HG03108 (cell line): ENCODE results near the gene IL12B.
"Not testable (repeated sequence)": the region's sequence is repeated elsewhere in the genome, so short reads cannot be mapped to it uniquely, and the experiment has no call there.

Experiments used
- ATAC-seq: cut with Tn5 transposase; IDR thresholded peaks from one replicate; pipeline ENCODE4 v1.9.1; 2021; ENCODE audit warnings: moderate library complexity; ENCODE audit not compliant: unreplicated experiment

Gene IL12B

DNA sequence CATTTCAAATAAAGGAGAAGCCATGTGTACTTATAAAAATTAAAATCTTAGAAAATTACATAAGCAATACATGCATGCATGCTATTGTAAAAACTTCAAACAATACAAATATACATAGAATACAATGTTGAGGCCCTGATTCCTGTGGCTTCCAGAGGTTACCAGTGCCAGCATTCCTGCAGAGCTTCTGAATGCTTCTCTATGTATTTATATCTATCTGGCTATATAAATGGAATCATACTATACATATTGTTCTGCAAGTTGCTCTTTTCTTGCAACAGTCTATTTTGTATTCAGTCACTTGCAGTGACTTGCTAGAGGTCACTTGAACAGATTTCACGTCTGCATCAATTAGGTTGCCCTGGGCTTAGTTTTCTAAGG lies 3.2 kb upstream of the IL12B start:
- no peak for ATAC-seq

DNA sequence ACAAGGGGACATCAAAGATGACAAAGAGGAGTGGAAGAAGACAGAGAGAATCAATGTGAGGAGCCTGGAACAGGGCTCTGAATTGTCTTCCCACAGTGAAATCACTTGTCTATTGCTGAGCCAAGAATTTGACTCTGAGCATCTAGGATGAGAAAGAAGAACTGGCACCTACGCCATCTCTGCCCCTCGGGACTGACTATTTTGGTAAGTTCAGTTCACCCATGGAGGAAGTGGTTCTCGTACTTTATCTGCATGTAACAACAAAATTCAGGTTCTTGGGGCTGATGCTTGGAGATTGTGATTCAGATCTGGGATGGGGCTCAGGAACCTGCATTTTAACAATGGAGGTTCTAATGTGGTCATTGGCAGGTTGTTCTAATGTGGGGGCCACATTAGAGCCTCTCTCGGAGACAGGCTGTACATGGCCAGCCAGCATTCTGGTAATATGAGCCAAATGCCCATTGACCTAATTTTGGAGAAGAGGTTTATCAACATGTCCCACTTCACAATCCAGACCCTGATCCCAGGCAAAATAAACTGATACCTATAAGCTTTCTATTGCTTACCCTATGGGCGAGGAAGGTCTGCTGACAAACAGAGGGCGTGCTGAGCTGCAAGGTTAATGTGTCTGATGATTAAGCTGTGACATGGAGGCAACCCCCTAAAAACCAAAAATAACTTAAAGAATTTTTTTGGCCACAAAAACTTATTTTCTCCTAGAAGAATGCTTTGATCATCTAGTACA lies 2.7 kb upstream of the IL12B start:
- ATAC-seq, result peak; percentile 36

DNA sequence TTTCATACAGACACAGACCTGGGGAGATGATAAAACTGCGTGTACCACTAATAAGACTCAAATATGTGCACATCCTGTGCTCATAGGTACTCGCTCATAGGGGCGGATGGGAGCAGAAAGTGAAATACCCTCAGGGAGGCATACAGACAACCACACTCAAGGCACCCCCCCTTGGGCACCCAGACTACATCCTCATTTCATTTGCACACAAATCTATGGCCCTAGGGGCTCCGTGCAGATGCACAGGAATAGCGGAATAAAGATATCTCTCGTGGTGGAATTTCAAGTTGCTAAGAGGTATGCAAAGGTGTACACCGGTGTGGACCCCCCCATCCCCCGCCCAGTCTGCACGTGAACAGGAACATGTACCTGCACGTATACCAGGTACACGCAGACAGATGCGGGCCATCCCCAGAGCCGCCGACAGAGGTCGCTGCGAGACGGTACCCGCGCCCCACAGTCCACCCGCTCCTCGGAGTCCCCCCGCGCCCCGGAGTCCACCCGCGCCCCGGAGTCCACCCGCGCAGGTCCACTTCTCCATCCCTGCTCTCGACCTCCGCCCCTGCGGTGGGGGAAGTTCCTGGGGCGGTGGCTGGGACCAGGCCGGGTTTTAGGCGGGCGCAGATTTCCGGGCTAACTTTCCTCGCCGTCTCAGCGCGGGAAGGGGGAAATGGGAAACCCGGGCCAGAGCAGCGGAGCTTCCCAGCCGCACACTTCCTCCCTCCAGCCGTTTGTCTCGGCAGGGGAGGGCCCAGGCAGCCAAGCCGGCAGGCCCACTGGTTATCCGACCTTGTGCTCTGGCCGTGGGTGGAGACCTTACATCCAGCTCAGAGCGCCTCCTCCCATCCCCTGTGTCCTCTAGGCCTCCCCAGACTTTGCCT lies 1.0 kb upstream of the IL12B start:
- ATAC-seq, result peak; percentile 48

DNA sequence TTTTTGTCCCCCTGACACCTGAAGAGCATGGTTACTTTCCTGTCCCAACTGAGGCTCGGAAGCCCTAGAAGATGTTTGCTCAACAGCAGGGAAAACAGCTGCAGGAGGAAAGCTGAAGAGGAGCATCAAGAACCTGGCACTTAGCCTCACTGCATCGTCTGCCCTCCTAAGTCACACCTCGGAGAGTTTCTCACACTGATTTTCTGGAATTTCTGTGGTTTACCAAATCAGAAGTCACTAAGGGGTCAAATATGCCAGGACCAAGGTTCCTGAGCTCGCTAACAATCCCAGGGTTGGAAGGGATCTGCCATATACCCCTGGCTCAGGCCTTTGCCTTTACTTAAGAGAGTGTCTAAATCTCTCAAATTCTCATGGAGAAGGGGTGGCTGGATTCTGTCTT lies 5.3 kb downstream of the IL12B start:
- no peak for ATAC-seq

DNA sequence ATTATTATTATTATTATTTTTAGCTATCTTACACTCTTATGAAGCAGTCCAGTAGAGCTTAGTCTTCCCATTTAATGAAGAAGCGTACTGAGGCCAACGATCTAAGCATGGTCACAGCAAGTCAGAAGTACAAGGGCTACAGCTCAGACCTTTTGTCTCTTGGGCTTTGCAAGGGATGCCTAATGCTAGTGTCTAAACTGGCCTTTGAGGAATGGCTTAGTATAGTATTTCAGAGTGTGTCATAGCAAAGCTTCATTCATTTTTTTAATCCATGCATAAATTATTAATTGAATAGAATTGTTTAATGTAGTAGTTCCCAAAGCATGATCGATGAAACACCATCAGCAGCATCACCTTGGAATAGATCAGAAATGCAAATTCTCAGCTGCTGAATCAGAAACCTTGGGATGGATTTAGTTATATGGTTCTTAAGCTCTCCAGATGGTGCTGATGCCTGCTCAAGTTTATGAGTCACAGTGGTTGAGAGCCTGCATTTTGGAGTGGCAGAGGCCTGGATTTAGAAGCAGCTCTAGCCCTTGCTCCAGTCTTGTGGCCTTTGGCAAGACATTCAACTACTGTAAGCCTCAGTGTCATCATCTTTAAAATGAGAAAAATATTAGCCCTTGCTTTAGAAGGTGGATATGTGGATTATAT lies 6.1 kb downstream of the IL12B start:
- ATAC-seq, result no peak

DNA sequence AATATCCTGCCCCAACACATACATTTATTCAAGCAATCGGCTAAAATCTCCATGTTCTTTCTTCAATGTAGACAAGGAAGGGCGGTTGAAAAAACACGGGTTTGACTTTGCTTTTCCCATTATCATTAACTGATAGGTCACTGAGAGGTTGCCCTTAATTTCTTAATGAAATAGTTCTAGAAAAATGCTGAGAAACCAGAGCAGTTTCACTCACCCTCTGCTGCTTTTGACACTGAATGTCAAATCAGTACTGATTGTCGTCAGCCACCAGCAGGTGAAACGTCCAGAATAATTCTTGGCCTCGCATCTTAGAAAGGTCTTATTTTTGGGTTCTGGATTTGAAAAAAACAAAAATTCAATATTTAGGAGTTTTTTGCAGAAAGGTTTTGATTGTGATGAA lies 8.1 kb downstream of the IL12B start:
- no peak for ATAC-seq

DNA sequence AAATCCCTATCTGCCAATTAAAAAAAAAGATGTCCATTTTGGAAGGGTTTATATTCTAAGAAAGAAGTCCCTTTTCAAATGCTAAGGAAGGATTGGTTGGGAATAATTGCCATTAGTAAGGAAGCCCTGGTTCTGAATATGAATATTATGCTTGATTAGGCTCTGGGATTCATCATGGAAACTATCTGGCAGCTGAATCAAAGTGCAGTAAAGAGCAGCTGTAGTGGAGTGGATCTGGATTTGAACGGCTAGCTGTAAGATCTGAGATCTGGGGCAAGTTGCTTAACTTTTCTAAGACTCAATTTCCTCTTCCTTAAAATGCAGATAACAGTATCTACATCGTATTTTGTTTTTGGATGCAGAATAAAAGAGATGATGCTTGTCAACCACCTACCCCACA lies 10.5 kb downstream of the IL12B start:
- ATAC-seq, result no peak

DNA sequence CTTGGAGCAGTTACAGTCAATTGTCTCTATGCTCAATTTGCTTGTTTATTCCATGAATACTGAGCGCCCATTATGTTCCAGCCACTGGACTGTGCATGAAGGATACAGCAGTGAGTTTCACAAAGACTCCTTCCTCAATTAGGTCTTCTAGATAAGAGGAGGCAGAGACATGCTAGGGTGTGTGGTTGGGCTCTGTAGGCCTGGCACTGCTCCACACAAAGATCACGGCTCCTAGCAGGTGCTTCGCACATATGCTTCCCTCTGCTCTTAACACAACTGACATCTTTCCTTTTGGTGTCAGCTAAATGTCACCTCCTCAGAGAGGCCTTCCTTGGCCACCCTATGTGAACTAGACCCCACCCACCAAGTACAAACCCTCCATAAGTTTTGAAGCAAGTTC lies 10.9 kb downstream of the IL12B start:
- no peak for ATAC-seq

DNA sequence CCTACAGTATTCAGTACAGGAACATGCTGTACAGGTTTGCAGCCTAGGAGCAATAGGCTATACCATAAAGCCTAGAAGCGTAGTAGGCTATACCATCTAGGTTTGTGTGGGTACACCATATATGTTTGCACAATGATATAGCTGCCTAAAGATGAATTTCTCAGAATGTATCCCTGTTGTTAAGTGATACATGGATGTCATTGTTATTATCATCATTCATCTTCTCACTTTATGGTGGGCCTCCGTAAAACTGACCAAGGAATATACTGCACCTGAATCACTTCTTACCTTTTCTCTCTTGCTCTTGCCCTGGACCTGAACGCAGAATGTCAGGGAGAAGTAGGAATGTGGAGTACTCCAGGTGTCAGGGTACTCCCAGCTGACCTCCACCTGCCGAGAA lies 11.8 kb downstream of the IL12B start:
- no peak for ATAC-seq

DNA sequence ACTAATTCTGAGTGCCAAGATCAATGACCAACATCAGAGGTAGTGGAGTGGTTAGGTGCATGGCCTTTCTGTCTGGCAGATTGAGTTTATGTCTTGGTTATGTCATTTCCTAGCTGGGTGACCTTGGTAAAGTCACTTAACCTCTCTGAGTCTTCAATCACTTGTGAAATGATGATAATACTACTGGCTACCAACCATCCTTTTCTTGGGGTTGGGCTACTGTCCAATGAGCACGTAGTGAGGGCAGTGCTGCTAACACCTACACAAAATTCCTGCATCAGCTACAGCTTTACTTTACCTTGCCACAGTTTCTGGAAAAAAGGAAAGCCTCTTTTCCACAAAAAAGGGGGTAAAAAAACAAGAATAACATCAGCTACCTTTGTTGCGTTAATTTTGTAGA lies 12.4 kb downstream of the IL12B start:
- no peak for ATAC-seq

DNA sequence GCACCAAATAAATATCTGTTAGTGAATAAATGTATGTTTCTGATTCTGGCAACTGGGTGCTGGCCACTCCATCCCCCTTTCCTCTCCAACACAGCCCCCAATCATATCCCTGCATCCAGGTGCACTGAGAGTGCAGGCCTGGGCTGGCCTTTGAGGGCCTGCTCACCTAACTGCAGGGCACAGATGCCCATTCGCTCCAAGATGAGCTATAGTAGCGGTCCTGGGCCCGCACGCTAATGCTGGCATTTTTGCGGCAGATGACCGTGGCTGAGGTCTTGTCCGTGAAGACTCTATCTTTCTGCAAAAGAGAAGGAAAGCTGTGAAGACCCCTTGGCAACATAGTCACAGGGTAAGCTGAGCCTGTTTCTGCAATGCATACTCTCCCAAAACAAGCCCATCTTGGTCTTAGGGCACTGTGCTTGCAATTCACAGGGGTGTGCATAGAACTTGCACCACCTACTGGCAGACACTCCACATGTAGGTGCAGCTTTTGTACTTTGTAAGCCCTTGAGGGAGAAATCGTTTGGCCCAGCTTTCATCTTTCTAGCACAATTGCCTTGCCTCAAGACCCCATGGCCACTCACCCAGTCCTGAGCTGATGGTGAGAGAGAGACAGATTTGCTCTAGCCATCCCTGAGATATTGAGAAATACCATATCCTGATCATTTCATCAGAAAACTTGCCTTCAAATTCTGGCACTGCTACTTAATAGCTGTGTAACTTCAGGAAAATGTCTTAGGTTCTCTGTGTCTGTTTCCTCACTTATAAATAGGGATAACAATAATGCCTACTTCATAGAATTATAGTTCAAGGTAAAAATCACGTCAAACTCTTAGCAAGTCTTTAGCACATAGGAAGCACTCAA lies 13.5 kb downstream of the IL12B start:
- ATAC-seq, result no peak

DNA sequence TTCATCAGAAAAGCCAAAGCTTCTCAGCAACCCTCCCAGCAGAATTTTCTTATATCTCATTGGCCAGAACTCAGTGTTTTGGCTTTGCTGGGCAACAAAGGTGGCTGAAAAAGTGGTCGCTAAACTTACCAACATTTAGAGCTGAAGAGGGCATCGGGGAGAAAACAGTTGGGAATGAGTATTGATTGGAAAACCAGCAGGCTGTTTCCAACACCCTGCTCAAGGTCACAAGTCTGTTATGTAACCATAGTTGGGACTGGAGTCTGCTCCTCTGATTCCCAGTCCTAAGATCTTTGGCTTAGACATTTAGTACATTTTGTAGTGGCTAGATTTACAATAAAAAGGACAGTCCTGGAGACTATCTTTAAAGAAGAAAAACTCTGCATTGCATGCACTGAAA lies 17.1 kb downstream of the IL12B start:
- no peak for ATAC-seq

DNA sequence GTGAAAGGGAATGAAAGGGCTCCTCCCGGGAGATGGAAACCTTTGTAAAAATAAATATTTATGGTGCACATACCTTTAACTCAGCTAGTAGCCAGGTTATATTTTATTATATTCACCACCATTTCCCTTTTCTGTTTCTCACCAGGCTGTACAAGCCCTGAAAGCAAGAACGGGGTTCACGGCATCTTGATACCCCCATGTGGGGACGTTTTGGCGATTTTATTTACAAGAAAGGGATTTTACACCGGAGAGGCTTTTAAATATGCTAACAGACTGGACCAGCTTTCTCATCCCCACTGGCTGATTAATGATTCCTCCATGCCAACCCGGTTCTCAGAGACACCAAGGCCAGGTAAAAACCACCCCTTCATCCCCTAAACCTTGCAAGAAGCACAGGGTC lies 19.2 kb downstream of the IL12B start:
- no peak for ATAC-seq

DNA sequence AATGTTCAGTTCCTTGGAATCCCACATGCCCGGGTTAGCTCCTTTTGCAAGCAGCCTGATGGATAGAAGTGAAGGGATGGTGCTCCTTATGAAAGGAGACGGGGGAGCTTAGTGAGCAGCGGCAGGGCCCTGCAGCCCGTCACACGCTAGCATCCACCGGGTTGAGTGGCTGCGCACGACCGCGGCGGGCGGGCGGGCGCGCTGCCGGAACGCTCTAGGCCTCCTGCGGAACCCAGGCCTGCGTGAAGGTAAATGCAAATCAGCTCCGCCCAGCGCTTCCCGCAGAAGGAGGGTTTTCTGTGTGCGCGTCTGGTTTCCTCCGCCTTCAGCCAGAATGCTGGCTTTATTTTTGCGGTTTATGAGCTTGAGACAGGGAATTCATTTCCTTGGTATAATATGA lies 19.8 kb downstream of the IL12B start:
- ATAC-seq, result no peak

DNA sequence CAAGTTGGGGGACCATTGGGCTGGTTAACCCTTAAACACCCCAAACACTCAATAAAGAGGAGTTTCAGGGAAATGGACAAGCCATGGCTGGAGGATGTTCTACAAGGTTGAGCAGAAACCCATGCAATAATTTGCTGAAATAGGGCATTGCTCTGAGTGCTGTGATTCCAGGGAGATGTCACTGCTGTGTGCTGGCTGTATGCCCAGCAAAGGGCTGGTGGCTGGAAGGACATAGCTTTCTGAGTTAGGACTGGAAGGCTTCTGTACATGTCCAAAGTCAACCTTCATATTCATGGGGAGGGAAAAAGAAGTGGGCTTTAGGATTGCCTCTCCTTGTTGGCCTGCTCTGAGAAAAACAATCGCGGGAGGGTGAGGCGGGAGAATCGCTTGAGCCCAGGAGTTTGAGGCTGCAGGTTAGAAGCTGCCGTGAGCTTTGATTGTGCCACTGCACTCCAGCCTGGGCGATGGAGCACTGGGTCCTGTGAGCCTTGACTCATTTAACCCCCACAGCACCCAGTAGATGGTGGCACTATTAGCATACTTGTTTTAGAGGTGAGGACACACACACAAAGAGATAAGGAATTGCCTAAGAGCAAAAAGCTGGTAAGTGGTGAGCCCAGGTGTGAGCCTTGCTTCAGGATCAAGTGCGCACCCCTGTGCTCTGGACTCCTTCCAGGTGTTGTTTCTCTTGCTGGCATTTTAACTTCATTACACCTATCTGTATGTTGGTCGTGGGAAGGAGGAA lies 20.4 kb downstream of the IL12B start:
- ATAC-seq, result no peak

DNA sequence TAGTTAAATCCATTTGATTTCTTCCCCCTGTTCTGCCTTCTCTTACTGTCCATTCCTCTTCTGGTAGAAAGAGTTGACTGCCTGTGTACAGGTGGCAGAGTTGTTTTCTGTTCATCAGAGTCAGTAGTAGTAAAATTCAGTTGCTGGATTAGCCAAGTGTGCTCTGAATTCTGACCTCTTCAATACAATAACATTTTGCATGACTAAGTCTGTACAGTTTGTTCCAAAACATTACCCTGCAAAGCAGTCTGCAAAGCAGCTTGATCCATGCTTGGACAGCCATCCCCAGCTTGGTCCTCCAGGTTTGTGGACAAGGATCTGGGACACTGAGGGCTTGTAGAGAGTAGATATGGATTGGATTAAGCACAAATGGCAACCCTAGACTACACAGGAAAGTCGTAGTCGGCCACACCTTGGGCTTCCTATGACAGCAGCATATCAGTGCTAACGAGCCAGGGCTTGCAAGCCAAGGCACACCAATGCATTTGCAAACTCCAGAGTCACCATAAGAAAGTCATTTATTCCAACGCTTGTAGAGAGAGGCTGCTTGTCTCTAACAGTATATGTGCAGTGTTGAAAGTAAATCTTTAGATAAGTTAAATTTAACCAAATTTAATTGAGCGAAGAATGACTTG lies 25.2 kb downstream of the IL12B start:
- ATAC-seq, result no peak

DNA sequence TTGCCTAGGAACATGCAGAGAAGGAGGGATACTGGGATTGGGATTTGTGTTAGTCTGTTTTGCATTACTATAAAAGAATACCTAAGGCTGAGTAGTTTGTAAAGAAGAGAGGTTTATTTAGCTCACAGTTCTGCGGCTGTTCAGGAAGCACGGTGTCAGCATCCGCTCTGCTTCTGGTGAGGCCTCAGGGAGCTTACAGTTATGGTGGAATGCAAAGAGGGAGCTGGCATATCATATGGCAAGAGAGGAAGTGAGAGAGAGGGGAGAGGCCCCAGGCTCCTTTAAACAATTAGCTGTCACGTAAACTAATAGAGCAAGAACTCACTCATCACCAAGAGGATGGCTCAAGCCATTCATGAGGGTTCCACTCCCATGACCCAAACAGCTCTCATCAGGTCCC lies 27.0 kb downstream of the IL12B start:
- ATAC-seq, result no peak

DNA sequence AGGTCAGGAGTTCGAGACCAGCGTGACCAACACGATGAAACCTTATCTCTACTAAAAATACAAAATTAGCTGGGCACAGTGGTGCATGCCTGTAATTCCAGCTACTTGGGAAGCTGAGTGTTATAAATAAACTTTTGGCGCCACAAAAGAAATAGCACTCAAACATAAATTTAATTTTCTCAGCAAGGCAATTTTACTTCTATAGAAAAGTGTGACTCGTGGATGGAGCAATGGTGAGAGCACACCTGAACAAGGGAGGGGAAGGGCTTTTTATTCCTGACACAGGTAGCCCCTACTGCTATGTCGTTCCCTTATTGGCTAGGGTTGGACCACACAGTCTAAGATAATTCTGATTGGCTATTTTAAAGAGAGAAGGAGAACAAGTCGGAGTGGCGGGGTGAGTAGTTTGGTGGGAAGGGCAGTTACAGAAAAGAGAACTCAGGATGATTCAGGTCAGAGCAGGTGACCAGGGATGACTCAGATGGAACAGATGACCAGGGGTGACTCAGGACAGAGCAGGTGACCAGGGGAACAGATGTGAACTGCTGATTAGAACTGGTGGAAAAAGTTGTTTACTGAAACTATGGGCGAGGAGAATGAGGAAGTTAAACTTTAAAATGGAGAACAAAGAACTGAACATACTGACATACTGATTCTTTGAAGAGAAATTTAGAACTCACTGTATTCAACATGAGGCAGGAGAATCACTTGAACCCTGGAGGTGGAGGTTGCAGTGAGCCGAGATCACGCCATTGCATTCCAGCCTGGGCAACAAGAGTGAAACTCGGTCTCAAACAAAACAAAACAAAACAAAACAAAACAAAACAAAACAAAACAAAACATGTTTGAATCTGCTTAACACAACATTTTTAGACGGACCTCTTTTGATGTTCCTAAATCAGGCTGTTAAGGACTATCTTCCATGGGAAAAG lies 28.1 kb downstream of the IL12B start:
- ATAC-seq, result not testable (repeated sequence)

DNA sequence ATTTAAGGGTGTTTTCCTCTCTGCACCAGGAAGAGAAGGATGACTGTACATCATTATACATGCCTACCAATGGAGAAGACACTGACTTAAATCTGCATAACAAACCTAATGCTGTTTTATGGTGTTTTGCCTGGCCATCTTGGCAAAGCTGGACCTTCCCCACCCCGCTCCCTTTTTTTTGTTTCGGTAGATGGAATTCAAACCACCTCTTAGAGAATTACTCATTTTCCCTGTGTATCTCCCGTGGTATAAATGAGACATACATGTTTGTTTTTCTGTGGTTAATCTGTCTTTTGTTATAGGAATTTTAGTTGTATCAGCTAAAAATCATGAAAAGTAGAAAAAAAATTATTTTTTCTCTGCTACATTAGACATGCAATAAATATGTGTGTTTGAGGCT lies 28.8 kb downstream of the IL12B start:
- no peak for ATAC-seq
